MM.1S (cell line): Measurements from ENCODE around the gene PTK7.

Experiments
- DNase-seq: peaks from one replicate; pipeline ENCODE4 v3.0.0-alpha.2; 2015
- H2AFZ ChIP-seq: fragments of 300-600 bp; sonication (generic); 2 replicates; pipeline ENCODE4 v1.6.0; 2016; ENCODE audit warnings: antibody characterized with exemption, low read length
- H3F3A ChIP-seq: fragments of 300-600 bp; sonication (generic); 2 replicates; pipeline ENCODE4 v1.6.1; 2016; ENCODE audit warnings: mild to moderate bottlenecking, antibody characterized with exemption, low read length, moderate library complexity, mixed read lengths; ENCODE audit not compliant: insufficient read depth
- H3K27ac ChIP-seq: fragments of 300-600 bp; sonication (generic); 2 replicates; pipeline ENCODE4 v1.5.1; 2016; ENCODE audit warnings: mild to moderate bottlenecking, low read length
- H3K27me3 ChIP-seq: fragments of 300-600 bp; sonication (generic); replicated peaks from 2 replicates; pipeline ENCODE4 v1.6.0; 2016; ENCODE audit warnings: low read length; ENCODE audit not compliant: insufficient read depth
- H3K36me3 ChIP-seq: fragments of 300-600 bp; sonication (generic); replicated peaks from 2 replicates; pipeline ENCODE4 v1.6.1; 2016; ENCODE audit warnings: mild to moderate bottlenecking, low read length, mixed read lengths; ENCODE audit not compliant: insufficient read depth
- H3K4me1 ChIP-seq: fragments of 300-600 bp; sonication (generic); 2 replicates; pipeline ENCODE4 v1.6.1; 2016; ENCODE audit warnings: low read length, mixed read lengths
- H3K4me2 ChIP-seq: fragments of 300-600 bp; sonication (generic); 2 replicates; pipeline ENCODE4 v1.6.0; 2016; ENCODE audit warnings: low read depth, low read length
- H3K4me3 ChIP-seq: fragments of 300-600 bp; sonication (generic); 2 replicates; pipeline ENCODE4 v1.5.1; 2016; ENCODE audit warnings: low read length, mixed read lengths
- H3K79me2 ChIP-seq: fragments of 300-600 bp; sonication (generic); 2 replicates; pipeline ENCODE4 v1.6.1; 2016; ENCODE audit warnings: mixed run types, low read length, mixed read lengths
- H3K9ac ChIP-seq: fragments of 300-600 bp; sonication (generic); 2 replicates; pipeline ENCODE4 v1.6.1; 2016; ENCODE audit warnings: low read length, mixed read lengths
- H3K9me2 ChIP-seq: fragments of 300-600 bp; sonication (generic); replicated peaks from 2 replicates; pipeline ENCODE4 v1.6.1; 2016; ENCODE audit warnings: mild to moderate bottlenecking, low read length, mixed read lengths; ENCODE audit not compliant: insufficient read depth
- H3K9me3 ChIP-seq: fragments of 300-600 bp; sonication (generic); replicated peaks from 2 replicates; pipeline ENCODE4 v1.6.1; 2016; ENCODE audit warnings: mild to moderate bottlenecking, low read length, mixed read lengths; ENCODE audit not compliant: insufficient read depth
- H4K20me1 ChIP-seq: fragments of 300-600 bp; sonication (generic); 2 replicates; pipeline ENCODE4 v1.6.1; 2016; ENCODE audit warnings: mild to moderate bottlenecking, low read length, moderate library complexity, mixed read lengths; ENCODE audit not compliant: insufficient read depth
- EZH2 ChIP-seq: fragments of 300-600 bp; sonication (generic); optimal IDR thresholded peaks from 2 replicates; pipeline ENCODE3; 2017; ENCODE audit warnings: low read depth, mild to moderate bottlenecking, antibody characterized with exemption, low read length, mixed read lengths
- EZH2phosphoT487 ChIP-seq: fragments of 300-600 bp; sonication (generic); IDR thresholded peaks from 2 replicates; pipeline ENCODE4 v1.6.1; 2018; ENCODE audit warnings: antibody characterized with exemption, low read length
- TF ChIP-seq, protein P1 (sequence below): fragments of 300-600 bp; sonication (generic); IDR thresholded peaks from 2 replicates; pipeline ENCODE4 v1.5.1; 2016; ENCODE audit warnings: antibody characterized with exemption, low read length, mixed read lengths

The PTK7 gene

DNA sequence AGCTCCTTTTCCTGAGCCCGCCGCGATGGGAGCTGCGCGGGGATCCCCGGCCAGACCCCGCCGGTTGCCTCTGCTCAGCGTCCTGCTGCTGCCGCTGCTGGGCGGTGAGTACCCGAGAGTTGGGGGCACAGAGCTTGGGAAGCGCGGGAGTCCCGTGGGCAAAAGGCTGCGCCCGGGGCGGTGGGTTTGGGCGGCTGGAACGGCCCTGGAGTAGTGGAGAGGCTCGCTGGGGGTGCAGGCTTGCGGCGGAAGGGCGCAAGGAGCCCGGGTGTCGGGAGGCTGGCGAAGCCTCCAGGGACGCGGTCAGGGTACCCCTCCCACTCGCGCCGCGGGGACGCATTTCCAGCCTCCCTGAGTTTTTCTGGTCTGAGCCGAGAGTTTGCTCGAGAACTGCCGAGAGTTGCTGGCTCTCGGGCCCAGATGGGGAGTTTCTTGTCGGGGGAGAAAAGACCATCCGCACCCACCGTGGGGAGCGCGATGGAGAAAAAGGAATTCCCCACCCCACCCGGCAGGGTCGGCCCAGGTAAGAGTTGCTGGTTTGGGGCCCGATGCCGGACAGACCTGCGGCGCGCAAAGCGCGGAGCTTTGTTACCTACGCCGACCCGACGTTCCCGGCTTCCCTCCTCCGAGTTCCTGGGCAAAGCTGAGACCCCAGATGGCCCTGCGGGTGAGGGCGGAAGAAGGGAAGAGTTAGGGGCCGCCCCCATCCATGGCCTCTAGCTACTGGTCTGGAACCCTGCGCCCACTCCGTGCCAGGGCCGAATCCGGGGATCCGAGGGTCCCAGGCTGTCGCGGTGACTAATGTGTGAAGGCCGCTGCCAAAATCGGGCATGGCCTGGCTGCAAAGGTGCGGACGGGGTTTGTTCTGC lies 584 bp downstream of the PTK7 start:
- Histone ChIP-seq H3K36me3 (no peaks in the 10 kb centered on the region), H2AFZ (no peak overlapping the region), H3K27me3 (peaks cover 21% of the 10 kb centered on the region), H3K4me1 (peaks cover 10% of the 10 kb centered on the region), H3K27ac (no peak overlapping the region), H3K4me2 (peak overlapping the region; percentile 18; the same call in 1 of the 2 replicates), H3K9me3 (no peaks in the 10 kb centered on the region), H3F3A (no peaks in the 10 kb centered on the region), H3K4me3 (no peak overlapping the region; the same call in 1 of the 2 replicates), H4K20me1 (no peaks in the 10 kb centered on the region), H3K9ac (no peak overlapping the region), H3K9me2 (no peaks in the 10 kb centered on the region), H3K79me2 (no peaks in the 10 kb centered on the region)
- TF ChIP-seq, protein P1, sequence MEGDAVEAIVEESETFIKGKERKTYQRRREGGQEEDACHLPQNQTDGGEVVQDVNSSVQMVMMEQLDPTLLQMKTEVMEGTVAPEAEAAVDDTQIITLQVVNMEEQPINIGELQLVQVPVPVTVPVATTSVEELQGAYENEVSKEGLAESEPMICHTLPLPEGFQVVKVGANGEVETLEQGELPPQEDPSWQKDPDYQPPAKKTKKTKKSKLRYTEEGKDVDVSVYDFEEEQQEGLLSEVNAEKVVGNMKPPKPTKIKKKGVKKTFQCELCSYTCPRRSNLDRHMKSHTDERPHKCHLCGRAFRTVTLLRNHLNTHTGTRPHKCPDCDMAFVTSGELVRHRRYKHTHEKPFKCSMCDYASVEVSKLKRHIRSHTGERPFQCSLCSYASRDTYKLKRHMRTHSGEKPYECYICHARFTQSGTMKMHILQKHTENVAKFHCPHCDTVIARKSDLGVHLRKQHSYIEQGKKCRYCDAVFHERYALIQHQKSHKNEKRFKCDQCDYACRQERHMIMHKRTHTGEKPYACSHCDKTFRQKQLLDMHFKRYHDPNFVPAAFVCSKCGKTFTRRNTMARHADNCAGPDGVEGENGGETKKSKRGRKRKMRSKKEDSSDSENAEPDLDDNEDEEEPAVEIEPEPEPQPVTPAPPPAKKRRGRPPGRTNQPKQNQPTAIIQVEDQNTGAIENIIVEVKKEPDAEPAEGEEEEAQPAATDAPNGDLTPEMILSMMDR, result no peak
- TF ChIP-seq EZH2phosphoT487 (no peak), EZH2 (peak; percentile 73)
- DNase-seq, result no peak

GRCh38 chr6:43077333-43077809 lies 1.3 kb downstream of the PTK7 start:
- no peak overlapping the region for H2AFZ ChIP-seq
- no peaks in the 10 kb centered on the region for H3K79me2 ChIP-seq
- no peak overlapping the region for H3K27ac ChIP-seq

GRCh38 chr6:43077981-43078511 lies 1.9 kb downstream of the PTK7 start:
- Histone ChIP-seq H3K27ac (no peak overlapping the region), H2AFZ (no peak overlapping the region), H3K9me2 (no peaks in the 10 kb centered on the region), H3F3A (no peaks in the 10 kb centered on the region), H3K9me3 (no peaks in the 10 kb centered on the region), H3K79me2 (no peaks in the 10 kb centered on the region), H3K4me3 (no peak overlapping the region), H3K4me1 (no peaks in the 10 kb centered on the region), H3K9ac (no peak overlapping the region), H3K27me3 (peaks cover 21% of the 10 kb centered on the region), H4K20me1 (no peaks in the 10 kb centered on the region), H3K4me2 (no peak overlapping the region), H3K36me3 (no peaks in the 10 kb centered on the region)
- DNase-seq, result no peak
- no peak for TF ChIP-seq EZH2
- no peak for TF ChIP-seq EZH2phosphoT487
- TF ChIP-seq, protein P1, result no peak

More at GRCh38 chr6:43077333-43077809, 1.3 kb downstream of the PTK7 start:
- Histone ChIP-seq H3K4me2 (no peak overlapping the region), H3F3A (no peaks in the 10 kb centered on the region), H4K20me1 (no peaks in the 10 kb centered on the region), H3K4me3 (no peak overlapping the region), H3K9me2 (no peaks in the 10 kb centered on the region), H3K9ac (no peak overlapping the region), H3K9me3 (no peaks in the 10 kb centered on the region), H3K27me3 (peaks cover 21% of the 10 kb centered on the region), H3K4me1 (peaks cover 3% of the 10 kb centered on the region), H3K36me3 (no peaks in the 10 kb centered on the region)
- TF ChIP-seq, protein P1, result no peak
- TF ChIP-seq EZH2, result no peak
- no peak for TF ChIP-seq EZH2phosphoT487
- no peak for DNase-seq
